Measurements from ENCODE around the gene TMEM140. TPM values are rescaled to one million over a fixed set of nuclear protein-coding genes. Genes with fewer than 3 reads are reported as not detected.

Gene TMEM140
- total RNA-seq, 2 donors from 2014 or later: 4.0 to 9.6 TPM

DNA sequence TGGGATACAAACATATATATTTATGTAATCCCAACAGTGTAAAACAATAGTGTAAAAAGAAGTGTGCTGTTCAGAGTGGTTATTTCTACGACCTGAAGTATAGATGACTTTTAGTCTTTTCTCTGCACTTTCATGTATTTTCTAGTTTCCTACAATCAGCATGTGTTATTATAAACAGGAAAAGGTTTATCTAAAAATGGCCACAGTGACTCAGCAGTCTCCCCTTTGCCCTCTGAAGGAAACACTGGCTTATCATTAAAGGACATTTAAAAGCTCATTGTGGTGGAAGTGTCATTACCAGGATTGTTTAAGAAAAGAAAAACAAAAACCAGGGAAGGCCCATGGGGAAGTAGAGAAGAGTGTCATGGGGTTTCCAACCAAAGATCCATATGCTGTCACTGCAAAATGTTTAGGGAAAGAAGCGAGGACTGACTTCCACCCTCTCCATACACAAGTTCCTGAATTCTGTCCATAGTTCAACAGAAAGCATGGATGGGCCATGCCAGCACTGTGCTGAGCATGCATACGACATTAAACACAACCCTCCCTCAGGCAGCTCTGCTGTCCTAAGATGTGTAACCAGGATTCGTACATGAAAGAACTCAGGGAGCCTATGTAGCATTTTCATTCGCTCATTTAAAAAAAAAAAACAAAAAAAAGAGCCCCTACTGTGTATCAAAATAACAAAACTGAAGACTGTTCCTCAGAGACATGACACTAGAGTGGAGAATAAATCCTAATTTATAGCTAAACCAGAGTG lies 12.4 kb downstream of the TMEM140 start:
- DNase-seq (no peak), ATAC-seq (peak; percentile 63)
- WGBS, 2 donors: 74 to 88% methylated on average over 5 of the region's 5 CpGs
- TF ChIP-seq, protein P1, sequence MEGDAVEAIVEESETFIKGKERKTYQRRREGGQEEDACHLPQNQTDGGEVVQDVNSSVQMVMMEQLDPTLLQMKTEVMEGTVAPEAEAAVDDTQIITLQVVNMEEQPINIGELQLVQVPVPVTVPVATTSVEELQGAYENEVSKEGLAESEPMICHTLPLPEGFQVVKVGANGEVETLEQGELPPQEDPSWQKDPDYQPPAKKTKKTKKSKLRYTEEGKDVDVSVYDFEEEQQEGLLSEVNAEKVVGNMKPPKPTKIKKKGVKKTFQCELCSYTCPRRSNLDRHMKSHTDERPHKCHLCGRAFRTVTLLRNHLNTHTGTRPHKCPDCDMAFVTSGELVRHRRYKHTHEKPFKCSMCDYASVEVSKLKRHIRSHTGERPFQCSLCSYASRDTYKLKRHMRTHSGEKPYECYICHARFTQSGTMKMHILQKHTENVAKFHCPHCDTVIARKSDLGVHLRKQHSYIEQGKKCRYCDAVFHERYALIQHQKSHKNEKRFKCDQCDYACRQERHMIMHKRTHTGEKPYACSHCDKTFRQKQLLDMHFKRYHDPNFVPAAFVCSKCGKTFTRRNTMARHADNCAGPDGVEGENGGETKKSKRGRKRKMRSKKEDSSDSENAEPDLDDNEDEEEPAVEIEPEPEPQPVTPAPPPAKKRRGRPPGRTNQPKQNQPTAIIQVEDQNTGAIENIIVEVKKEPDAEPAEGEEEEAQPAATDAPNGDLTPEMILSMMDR (IDR thresholded peaks at IDR 0.05): no peak
- TF ChIP-seq POLR2A (IDR thresholded peaks at IDR 0.05): no peak
- intact Hi-C loops (cut with DNase I): loop anchor here (10.0 kb wide), 1 partner anchor 165 kb away; no protein-coding TSS in a partner anchor
- Histone ChIP-seq H3K4me1 (peaks cover 23% of the 10 kb centered on the region), H3K27ac (peak overlapping the region in 3 of 4 donors; percentile 17 to 66 (median 62)), H3K36me3 (replicated peaks in 1 of 2; ENCODE audit: insufficient read depth in 1 of 2, low read depth in 2 of 2) (no peaks in the 10 kb centered on the region), H3K4me3 (no peak overlapping the region), H3K9me3 (no peaks in the 10 kb centered on the region), H3K27me3 (no peaks in the 10 kb centered on the region)

DNA sequence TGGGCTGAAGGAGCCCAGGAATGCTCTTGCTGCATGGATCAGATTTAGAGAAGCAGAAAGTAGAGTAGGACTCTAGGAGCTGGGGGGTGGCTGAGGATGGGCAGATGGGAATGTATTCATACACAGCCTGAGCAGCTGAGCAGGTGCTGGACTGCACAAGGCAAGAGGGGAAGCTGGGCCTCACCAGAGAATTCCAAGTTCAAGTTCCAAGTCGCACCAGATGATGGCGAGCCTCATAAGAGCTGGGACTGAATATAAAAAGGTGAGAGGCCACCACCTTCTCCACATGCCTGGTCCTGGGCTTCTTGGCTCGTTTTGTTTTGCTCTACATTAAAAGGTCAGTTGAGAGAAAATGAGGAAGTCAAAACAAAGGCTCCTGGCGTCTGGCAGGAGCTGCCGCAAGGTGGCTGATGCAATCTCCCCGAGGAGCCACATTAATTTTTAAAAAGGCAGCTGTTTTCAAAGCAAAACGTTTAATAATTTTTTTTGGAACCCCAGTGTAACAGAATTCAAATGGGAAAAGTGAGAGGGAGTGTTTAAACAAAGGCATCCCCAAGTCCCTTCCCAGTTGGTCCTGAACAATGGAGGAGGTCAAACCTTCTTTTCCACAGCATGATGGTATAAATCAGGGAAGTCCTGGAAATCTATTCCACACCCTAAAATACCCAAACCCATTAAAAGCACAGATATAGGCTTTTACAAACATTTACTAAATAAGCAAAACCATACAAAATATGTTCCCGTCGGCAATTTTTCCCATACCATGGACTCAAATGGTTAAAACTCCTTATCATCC lies 13.2 kb downstream of the TMEM140 start:
- Histone ChIP-seq H3K4me1 (peaks cover 23% of the 10 kb centered on the region), H3K4me3 (no peak overlapping the region), H3K9me3 (no peaks in the 10 kb centered on the region), H3K36me3 (replicated peaks in 1 of 2; ENCODE audit: insufficient read depth in 1 of 2, low read depth in 2 of 2) (no peaks in the 10 kb centered on the region), H3K27ac (peak overlapping the region in 3 of 4 donors; percentile 17 to 66 (median 62)), H3K27me3 (no peaks in the 10 kb centered on the region)
- no peak for TF ChIP-seq POLR2A (IDR thresholded peaks at IDR 0.05)
- TF ChIP-seq, protein P1 (IDR thresholded peaks at IDR 0.05): no peak
- ATAC-seq (peak; percentile 26), DNase-seq (peak in 1 of 4 donors; percentile 13)
- WGBS, 2 donors: 46 to 60% methylated on average over 9 of the region's 9 CpGs
- intact Hi-C loops (cut with DNase I): loop anchor here (10.0 kb wide), 1 partner anchor 166 kb away; no protein-coding TSS in a partner anchor

DNA sequence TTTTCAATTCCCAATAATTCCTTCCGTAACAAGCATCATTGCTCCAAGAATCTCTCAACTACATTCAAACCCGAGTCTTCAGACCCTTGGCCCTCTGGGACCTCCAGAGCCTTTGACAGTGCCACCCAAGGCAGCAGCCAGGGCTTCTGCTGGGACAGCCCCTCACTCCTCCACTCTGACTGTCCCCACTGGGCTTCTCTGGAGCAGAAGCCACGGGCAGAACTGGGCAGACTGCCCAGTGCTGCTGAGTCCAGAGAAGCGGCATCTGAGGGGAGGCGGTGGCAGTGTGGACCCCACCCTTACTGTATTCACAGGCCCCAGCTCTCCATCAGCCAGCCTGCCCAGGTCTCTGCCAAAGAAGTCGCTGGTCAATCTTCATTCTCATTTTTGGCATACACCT lies 13.8 kb downstream of the TMEM140 start:
- intact Hi-C loops (cut with DNase I): loop anchor here (10.0 kb wide), 1 partner anchor 167 kb away; no protein-coding TSS in a partner anchor
- H3K36me3 ChIP-seq (replicated peaks in 1 of 2; ENCODE audit: insufficient read depth in 1 of 2, low read depth in 2 of 2): peaks cover 0 to 3% of the 10 kb centered on the region in 2 donors
- H3K4me1 ChIP-seq: peaks cover 23% of the 10 kb centered on the region
- DNase-seq: no peak
- H3K4me3 ChIP-seq: no peak overlapping the region
- H3K9me3 ChIP-seq: no peaks in the 10 kb centered on the region
- no peaks in the 10 kb centered on the region for H3K27me3 ChIP-seq
- peak overlapping the region in 3 of 4 donors; percentile 17 to 66 (median 62) for H3K27ac ChIP-seq
- ATAC-seq: no peak
- WGBS, 2 donors: 83 to 91% methylated on average over 6 of the region's 6 CpGs
- TF ChIP-seq POLR2A (IDR thresholded peaks at IDR 0.05): no peak
- TF ChIP-seq, protein P1 (IDR thresholded peaks at IDR 0.05): no peak

DNA sequence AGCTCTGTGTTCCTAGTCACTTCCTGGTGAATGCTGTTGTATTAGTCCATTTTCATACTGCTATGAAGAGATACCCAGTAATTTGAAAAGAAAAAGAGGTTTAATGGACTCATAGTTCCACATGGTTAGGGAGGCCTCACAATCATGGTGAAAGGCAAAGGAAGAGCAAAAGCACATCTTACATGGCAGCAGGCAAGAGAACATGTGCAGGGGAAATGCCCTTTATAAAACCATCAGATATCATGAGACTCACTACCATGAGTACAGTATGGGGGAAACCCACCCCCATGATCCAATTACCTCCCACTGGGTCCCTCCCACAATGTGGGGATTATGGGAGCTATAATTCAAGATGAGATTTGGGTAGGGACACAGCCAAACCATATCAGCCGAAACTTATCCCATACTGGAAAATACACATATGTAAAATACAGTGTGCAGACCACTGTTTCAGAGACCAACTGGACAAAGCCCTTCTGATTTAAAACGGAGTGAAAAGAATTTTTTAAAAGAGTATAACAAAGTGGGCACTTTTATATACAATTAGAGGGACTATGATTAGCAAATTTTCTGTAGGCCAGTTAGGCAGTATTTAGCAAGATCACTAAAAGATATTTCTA lies 14.6 kb downstream of the TMEM140 start:
- TF ChIP-seq, protein P1 (IDR thresholded peaks at IDR 0.05): no peak
- no peak for TF ChIP-seq POLR2A (IDR thresholded peaks at IDR 0.05)
- peaks cover 0 to 7% of the 10 kb centered on the region in 2 donors for H3K36me3 ChIP-seq (replicated peaks in 1 of 2; ENCODE audit: insufficient read depth in 1 of 2, low read depth in 2 of 2)
- H3K4me3 ChIP-seq: no peak overlapping the region
- H3K4me1 ChIP-seq: peaks cover 26% of the 10 kb centered on the region
- H3K27ac ChIP-seq: peak overlapping the region in 2 of 4 donors; percentile 62 to 66
- no peaks in the 10 kb centered on the region for H3K27me3 ChIP-seq
- WGBS, 2 donors: 93 to 97% methylated on average over 2 of the region's 2 CpGs
- no peaks in the 10 kb centered on the region for H3K9me3 ChIP-seq
- DNase-seq: no peak
- ATAC-seq: no peak
- intact Hi-C loops (cut with DNase I): loop anchor here (10.0 kb wide), 1 partner anchor 168 kb away; no protein-coding TSS in a partner anchor
